Measurements from ENCODE around the gene IVD. TPM values are rescaled to one million over a fixed set of nuclear protein-coding genes. Genes with fewer than 3 reads are reported as not detected.

The IVD gene
- polyA plus RNA-seq, 1 donor from 2014 or later: 28.6 TPM

DNA sequence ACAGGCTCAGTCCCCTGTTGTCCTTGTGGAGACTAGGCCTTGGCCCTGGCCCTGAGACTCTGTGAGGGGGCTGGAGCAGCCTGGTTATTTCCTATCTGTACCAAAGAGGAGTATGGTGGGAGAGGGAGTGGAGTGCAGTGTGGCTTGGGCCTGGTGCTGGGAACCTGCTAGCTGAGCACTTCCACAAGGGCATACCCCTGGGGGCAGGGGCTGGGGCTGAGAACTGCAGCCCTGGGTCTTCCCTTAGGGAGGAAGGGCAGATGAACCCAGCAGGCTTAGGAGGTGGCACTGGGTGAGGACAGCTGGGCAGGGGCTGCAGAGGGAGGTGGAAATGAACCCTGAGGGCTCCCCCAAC, 61.6 kb downstream of the IVD start:
- Histone ChIP-seq H3K27ac (ENCODE audit: low read length) (no peak overlapping the region), H3F3A (ENCODE audit: insufficient read depth, low read length, poor library complexity, severe bottlenecking) (no peaks in the 10 kb centered on the region), H2AFZ (ENCODE audit: low read depth, low read length) (no peak overlapping the region), H3K9me2 (ENCODE audit: insufficient read depth, low read length) (no peaks in the 10 kb centered on the region), H3K36me3 (ENCODE audit: insufficient read depth, low read length) (no peaks in the 10 kb centered on the region), H3K9me3 (ENCODE audit: low read length) (no peaks in the 10 kb centered on the region), H3K9ac (ENCODE audit: low read length) (no peak overlapping the region), H3K27me3 (ENCODE audit: insufficient read depth, low read depth, low read length) (peaks cover 8% of the 10 kb centered on the region), H3K4me2 (ENCODE audit: low read length) (no peak overlapping the region), H3K4me3 (ENCODE audit: low read length) (no peak overlapping the region), H3K79me2 (replicated peaks; ENCODE audit: insufficient read depth, low read length) (no peaks in the 10 kb centered on the region), H4K20me1 (ENCODE audit: insufficient read depth) (no peaks in the 10 kb centered on the region)
- no peak for TF ChIP-seq EP300 (conservative IDR thresholded peaks at IDR 0.05; ENCODE audit: poor library complexity, severe bottlenecking)
- TF ChIP-seq TAF1 (IDR thresholded peaks at IDR 0.05; ENCODE audit: low read depth): no peak
- TF ChIP-seq RAD21 (conservative IDR thresholded peaks at IDR 0.05): no peak
- TF ChIP-seq, protein P1, sequence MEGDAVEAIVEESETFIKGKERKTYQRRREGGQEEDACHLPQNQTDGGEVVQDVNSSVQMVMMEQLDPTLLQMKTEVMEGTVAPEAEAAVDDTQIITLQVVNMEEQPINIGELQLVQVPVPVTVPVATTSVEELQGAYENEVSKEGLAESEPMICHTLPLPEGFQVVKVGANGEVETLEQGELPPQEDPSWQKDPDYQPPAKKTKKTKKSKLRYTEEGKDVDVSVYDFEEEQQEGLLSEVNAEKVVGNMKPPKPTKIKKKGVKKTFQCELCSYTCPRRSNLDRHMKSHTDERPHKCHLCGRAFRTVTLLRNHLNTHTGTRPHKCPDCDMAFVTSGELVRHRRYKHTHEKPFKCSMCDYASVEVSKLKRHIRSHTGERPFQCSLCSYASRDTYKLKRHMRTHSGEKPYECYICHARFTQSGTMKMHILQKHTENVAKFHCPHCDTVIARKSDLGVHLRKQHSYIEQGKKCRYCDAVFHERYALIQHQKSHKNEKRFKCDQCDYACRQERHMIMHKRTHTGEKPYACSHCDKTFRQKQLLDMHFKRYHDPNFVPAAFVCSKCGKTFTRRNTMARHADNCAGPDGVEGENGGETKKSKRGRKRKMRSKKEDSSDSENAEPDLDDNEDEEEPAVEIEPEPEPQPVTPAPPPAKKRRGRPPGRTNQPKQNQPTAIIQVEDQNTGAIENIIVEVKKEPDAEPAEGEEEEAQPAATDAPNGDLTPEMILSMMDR (IDR thresholded peaks at IDR 0.05; ENCODE audit: poor library complexity, severe bottlenecking): no peak
- TF ChIP-seq EZH2 (IDR thresholded peaks at IDR 0.05; ENCODE audit: borderline replicate concordance, insufficient read depth, low read length, poor library complexity, severe bottlenecking): no peak
- no peak for TF ChIP-seq MXI1 (conservative IDR thresholded peaks at IDR 0.05; ENCODE audit: poor library complexity, severe bottlenecking)
- TF ChIP-seq SMC3 (conservative IDR thresholded peaks at IDR 0.05; ENCODE audit: poor library complexity): no peak
- TF ChIP-seq, protein P2, sequence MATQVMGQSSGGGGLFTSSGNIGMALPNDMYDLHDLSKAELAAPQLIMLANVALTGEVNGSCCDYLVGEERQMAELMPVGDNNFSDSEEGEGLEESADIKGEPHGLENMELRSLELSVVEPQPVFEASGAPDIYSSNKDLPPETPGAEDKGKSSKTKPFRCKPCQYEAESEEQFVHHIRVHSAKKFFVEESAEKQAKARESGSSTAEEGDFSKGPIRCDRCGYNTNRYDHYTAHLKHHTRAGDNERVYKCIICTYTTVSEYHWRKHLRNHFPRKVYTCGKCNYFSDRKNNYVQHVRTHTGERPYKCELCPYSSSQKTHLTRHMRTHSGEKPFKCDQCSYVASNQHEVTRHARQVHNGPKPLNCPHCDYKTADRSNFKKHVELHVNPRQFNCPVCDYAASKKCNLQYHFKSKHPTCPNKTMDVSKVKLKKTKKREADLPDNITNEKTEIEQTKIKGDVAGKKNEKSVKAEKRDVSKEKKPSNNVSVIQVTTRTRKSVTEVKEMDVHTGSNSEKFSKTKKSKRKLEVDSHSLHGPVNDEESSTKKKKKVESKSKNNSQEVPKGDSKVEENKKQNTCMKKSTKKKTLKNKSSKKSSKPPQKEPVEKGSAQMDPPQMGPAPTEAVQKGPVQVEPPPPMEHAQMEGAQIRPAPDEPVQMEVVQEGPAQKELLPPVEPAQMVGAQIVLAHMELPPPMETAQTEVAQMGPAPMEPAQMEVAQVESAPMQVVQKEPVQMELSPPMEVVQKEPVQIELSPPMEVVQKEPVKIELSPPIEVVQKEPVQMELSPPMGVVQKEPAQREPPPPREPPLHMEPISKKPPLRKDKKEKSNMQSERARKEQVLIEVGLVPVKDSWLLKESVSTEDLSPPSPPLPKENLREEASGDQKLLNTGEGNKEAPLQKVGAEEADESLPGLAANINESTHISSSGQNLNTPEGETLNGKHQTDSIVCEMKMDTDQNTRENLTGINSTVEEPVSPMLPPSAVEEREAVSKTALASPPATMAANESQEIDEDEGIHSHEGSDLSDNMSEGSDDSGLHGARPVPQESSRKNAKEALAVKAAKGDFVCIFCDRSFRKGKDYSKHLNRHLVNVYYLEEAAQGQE (IDR thresholded peaks at IDR 0.05; ENCODE audit: borderline replicate concordance): no peak
- no peak for TF ChIP-seq POLR2AphosphoS5 (IDR thresholded peaks at IDR 0.05)

DNA sequence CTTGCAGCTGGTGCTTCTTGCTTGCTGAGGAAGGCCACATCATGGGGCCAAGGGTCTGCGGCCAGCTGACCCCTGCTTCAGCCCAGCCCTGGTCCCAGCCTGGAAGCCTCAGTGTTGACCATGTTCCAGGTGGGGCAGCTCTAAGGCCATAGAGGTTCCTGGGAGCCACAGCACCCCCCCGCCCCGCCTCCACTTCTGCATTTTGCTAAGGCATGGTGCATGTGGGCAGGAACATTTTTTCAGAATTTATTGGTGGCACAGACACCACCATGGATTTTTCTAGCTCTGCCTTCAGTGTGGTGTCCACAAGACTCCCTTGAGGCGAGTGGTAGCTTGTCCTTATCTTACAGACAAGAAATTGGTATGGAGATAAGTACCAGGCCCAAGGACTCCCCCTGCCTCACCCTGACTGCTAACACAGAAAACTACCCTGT, 63.3 kb downstream of the IVD start:
- no peaks in the 10 kb centered on the region for H3K79me2 ChIP-seq (replicated peaks; ENCODE audit: insufficient read depth, low read length)
- TF ChIP-seq TAF1 (IDR thresholded peaks at IDR 0.05; ENCODE audit: low read depth) (no peak), POLR2AphosphoS5 (IDR thresholded peaks at IDR 0.05) (no peak), MXI1 (conservative IDR thresholded peaks at IDR 0.05; ENCODE audit: poor library complexity, severe bottlenecking) (no peak), EZH2 (IDR thresholded peaks at IDR 0.05; ENCODE audit: borderline replicate concordance, insufficient read depth, low read length, poor library complexity, severe bottlenecking) (no peak), EP300 (conservative IDR thresholded peaks at IDR 0.05; ENCODE audit: poor library complexity, severe bottlenecking) (no peak)
- TF ChIP-seq, protein P1 (IDR thresholded peaks at IDR 0.05; ENCODE audit: poor library complexity, severe bottlenecking): no peak
- no peak overlapping the region for H3K4me2 ChIP-seq (ENCODE audit: low read length)
- no peak overlapping the region for H3K9ac ChIP-seq (ENCODE audit: low read length)
- no peak overlapping the region for H3K27ac ChIP-seq (ENCODE audit: low read length)
- no peaks in the 10 kb centered on the region for H3K9me3 ChIP-seq (ENCODE audit: low read length)
- H3K27me3 ChIP-seq (ENCODE audit: insufficient read depth, low read depth, low read length): peaks cover 8% of the 10 kb centered on the region
- H4K20me1 ChIP-seq (ENCODE audit: insufficient read depth): no peaks in the 10 kb centered on the region
- no peak overlapping the region for H2AFZ ChIP-seq (ENCODE audit: low read depth, low read length)
- H3K4me3 ChIP-seq (ENCODE audit: low read length): no peak overlapping the region
- no peaks in the 10 kb centered on the region for H3K36me3 ChIP-seq (ENCODE audit: insufficient read depth, low read length)
- H3K9me2 ChIP-seq (ENCODE audit: insufficient read depth, low read length): no peaks in the 10 kb centered on the region
- H3F3A ChIP-seq (ENCODE audit: insufficient read depth, low read length, poor library complexity, severe bottlenecking): no peaks in the 10 kb centered on the region

Measured in neural cell (in vitro differentiated cells).